ENCODE results near the gene TOM1L2. TPM values are rescaled to one million over a fixed set of nuclear protein-coding genes. Genes with fewer than 3 reads are reported as not detected.

Gene TOM1L2
- polyA plus RNA-seq, 4 donors, result 36.1 to 52.2 (median 44.9) TPM

DNA sequence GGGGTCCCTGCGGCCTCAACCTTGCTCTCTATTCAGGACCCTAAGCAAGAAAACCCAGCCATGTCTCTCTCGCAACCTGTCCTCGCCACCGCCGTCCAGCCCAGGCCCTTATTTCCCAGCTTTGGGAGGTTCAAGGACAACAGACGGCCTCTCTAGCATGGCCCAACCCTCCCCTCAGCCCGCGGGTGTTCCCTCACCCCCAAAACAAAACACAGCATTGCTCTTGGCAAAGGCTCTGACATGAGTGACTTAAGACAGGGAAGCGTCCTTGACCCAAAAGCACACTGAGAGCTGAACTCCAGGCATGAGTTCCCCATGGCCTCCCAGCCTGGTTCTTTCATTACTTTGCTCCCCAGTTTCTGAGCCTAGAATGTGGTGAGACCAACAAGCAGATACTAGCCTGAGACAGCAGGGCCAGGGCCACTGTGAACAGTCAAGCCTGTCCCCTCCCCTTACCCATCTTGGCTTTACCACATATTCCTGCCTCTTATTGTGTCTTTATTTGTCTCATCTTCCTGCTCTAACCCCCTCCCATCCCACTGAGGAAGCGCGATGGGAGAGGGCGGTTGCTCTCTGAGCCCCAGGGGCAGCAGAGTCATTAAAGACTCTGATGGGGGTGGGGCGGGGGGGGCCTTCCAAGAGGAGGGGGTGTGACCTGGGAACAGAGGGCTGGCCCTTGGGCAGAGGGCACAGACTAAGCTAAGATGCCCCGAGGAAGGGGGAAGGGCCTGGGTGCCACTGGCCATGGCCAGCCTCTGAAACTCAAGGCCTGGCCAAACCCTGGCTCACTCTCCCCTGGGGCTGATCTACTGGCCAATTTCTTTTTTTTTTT, 147.2 kb downstream of the TOM1L2 start:
- DNase-seq (ENCODE audit: low read depth in 4 of 4, low spot score in 2 of 4), result no peak

DNA sequence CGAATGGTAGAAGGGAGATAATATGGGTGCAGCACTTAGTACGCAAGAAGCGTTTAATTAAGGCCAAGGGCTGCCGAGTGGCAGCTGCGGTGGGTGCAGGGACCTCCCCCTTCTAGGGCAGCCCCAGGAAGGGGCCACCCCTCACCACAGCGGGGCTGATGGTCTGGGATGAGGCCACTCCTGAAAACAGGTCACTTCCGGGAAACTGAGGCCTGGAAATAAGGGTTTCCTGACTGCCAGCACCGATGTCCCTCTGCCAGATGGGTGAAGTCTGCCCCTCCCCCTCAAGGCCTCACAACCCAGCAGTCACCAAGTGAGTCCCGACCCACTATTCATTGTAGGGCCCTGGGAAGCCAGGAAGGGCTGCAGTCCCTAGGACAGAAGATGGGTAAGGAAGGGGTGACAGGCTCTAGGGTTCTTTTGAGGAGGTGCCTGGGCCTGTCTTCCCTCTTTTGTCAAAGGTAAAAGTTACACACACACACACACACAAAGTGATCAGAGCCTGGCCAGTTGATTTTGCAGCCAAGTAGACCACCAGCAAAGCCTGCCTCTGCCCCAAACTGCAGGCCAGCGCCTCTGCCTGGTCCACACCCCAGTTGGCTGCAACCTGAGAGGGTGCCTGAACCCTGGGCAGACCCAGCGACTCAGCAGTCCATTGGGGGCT, 147.9 kb downstream of the TOM1L2 start:
- no peak for DNase-seq (ENCODE audit: low read depth in 4 of 4, low spot score in 2 of 4)

DNA sequence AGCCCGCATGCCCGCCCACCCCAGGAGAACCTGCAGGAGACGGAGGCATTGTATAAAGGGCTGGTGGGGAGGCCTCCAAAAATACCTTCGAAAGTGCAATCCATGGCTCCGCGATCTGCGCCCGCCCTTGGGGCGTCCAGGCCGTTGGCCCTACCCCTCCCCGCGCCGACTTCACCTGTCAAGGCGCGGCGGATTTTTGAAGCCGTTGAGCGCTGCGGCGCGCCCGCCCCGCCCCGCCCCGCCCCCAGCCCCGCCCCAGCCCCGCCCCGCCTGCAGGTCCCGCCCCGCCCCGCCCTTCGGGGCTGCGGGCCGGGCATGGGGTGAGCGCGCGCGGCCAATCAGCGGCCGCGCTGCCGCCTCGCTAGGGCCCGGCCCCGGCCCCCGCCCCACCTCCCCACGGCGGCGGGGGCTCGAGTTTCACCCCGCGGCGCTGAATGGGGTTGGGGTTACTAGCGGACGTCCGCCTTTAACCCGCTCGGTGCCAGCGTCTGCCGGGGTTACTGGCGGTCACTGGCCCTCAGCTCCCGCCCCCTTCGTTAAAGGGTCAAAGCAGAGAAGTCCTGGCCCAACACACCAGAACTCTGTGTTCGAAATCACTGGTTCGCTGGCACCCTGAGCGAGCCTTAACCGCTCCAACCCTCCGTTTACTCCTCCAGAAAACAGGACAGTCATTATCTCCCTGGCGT, 148.6 kb downstream of the TOM1L2 start:
- DNase-seq (ENCODE audit: low read depth in 4 of 4, low spot score in 2 of 4), result peak in 1 of 4 donors; percentile 80

DNA sequence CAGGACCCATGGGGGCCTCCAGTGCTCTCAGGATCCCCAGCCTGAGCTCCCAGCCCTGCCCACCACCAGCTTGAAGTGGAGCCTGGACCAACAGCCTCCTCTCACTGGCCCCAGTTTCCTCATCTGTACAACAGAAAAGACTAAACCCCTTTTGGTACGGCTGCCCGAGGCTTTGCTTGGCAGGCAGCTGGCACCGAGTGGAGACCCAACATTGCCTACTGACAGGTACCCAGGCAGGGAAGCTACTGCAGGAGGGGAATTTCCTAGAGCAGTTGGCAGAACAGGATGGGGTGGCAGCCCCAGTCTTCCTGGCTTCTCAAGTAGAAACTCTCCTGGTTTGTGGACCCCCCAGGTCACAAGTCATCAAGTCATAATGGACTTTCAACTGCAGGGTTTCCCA, 149.6 kb downstream of the TOM1L2 start:
- no peak for DNase-seq (ENCODE audit: low read depth in 4 of 4, low spot score in 2 of 4)

DNA sequence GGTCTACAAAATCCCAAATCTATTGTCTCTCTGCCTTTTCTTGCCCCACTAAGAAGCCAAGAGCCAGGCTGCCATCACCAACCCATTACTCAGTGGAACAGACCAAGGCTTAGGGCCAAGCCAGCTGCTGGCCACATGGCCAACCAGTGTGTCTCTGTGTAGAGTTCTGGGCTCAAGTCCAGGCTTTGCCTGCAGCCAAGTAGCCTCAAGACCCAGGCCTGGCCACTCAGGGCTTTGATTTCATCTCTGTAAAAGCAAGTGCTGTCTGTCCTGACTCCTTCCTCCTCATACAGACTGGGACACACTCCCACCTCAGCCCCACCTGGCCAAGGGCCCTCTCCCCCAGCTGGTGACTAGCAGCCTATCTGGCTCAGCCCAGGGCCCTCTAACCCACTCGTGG, 150.0 kb downstream of the TOM1L2 start:
- DNase-seq (ENCODE audit: low read depth in 4 of 4, low spot score in 2 of 4), result no peak

DNA sequence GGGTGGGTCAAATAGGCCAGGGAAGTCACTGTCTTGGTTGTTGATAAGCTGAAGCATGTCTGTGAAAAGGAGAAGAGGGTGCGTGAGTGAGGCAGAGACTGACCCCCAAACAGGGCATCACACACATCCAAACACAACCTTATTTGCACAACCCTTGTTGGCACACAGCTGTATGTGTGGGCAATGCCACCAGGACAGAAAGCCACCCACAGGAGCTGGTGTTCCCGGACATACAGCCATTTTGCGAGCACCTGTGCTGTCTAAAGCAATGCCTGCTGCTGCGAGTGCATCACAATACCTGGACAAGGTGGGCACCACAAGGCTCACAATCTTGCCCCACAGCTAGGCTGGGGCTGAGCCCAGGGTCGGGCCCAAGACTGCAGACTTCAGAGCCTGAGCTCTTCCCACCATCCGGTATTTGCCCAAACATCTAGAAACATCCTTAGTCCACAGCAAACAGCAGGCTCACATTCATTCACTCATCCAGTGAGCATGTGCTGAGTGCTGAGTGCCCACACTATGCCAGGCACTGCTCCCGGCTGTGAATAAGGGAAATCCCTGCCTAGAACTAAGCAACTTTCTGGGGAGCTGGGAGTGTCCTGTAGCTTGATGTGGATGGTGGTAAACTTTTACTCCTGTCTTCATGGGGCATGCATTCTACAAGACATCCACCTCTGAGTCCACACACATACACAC, 151.6 kb downstream of the TOM1L2 start:
- no peak for DNase-seq (ENCODE audit: low read depth in 4 of 4, low spot score in 2 of 4)

DNA sequence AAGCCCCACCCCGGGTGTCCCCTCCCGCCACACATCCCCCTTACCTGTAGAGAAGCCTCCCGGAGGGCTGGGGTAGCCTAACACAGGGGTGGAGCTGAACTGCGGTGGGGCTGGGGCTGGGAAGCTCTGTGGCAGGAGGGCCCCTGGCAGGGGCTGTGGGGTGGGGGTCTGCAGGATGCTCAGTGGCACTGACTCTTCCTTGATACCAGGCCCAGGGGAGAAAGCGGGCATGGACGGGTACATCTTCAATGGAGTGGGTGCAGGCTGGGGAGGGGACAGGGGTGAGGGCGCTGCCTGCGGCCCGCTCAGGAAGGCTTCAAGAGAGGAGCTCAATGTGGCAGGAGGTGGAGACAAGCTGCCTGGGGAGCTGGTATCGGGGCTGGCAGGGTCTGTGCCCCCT, 152.2 kb downstream of the TOM1L2 start:
- DNase-seq (ENCODE audit: low read depth in 4 of 4, low spot score in 2 of 4), result no peak

DNA sequence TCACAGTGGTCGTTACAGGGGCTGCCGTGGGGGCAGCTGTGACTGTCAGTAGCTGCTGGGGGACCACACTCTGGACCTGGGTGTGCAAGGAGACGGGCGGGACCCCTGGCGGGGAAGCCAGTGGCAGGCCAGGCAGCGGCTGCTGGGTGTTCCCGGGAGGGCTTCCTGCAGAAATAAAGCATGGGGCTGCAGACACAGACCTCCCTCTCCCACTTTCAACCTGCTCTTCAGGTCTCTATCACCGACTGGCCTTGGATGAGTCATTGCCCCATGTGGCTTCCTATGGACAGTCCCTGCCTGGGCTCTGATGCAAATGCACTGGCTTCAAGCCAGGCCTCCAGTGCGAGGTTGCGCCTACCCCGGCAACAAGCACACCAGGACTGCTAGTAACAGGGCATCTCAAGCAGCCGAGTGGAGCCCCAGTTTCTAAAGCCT, 152.6 kb downstream of the TOM1L2 start:
- DNase-seq (ENCODE audit: low read depth in 4 of 4, low spot score in 2 of 4), result no peak

DNA sequence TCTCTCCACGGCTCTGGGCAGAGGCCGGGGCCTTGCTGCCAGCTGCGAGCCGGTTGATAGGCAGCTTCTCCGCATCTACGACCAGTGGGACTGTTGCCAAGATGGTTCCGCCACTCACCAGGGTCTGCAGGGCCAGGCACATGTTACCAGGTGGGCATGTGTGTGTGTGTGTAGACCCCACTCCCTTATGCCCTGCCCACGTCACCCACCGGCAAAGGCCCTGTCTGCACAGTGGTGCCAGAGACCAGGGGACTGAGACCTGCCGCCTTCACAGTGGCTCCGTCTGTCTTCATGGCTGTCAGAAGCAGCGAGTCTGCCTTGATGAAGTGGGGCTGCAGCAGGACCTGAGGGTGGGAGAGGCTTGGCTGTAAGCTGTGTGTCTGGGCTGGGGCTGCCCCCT, 153.1 kb downstream of the TOM1L2 start:
- no peak for DNase-seq (ENCODE audit: low read depth in 4 of 4, low spot score in 2 of 4)

DNA sequence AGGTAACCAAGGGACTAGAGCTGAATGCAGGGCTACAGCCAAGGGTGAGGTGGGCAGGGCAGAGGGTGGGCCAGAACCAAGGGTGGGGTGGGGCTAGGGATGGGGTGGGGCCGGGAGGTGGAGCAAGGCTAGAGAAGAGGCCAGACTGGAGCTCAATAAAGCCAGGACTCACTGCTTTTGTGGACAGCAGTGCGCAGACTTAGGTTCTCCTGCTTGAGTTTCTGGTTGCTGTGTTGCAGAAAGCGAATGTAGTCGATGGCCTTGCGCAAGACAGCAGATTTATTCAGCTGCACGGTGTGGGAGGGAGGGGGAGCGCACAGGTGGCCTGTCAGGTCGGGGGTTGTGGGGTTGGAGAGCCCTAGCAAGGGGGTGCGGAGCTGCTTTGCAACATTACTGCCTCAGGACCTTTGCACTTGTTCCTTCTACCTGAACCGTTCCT, 154.1 kb downstream of the TOM1L2 start:
- no peak for DNase-seq (ENCODE audit: low read depth in 4 of 4, low spot score in 2 of 4)

DNA sequence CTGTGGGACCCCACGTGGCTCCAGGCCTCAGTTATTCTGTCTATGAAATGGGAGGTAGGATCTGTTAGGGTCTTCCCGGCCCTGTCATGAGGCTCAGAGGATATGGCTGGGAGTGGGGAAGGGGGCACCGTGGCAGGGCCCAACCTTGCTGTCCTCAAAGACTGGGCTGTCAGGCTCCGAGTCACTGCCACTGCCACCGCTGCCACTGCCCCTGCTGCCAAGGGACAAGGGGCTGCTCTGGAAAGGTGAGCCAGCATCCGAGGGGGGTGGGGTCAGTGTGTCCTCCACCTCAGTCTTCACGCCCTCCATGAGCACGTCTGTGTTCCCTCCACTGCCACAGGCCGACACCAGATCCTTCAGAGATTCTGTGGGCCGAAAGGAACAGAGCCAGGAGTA, 154.7 kb downstream of the TOM1L2 start:
- DNase-seq (ENCODE audit: low read depth in 4 of 4, low spot score in 2 of 4), result no peak

DNA sequence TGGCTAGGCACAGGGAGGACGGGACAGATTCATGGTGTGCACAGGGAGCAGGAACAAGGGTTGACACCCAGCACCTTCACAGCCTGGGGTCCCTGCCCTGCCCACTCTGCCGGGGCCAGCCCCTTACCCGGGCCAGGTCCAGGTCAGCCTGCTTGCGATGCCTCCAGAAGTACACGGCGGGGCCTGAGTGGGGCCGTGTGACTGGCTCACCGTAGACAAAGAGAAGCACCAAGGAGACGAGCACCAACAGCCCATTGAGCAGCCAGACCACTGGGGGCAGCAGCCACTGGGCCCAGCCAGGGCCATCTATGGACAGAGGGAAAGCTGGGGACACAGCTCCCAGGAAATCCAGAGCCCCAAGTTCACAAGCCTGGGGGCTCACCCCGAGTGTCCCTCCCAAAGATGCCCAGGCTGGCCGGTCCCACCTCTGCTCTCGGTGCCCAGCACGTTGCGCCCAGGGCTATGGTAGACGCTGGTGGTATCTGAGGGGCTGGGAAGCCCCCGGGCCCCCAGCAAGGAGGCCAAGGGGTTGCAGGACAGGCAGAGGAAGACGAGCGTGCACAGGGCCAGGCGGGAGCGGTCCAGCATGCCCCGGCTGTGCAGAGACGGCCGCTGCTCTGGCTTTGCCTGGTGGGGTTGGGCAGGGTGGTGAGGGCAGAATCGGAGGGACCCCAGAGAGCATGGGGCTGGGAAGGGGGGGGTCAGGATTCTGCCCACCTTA, 155.2 kb downstream of the TOM1L2 start:
- DNase-seq (ENCODE audit: low read depth in 4 of 4, low spot score in 2 of 4), result no peak

DNA sequence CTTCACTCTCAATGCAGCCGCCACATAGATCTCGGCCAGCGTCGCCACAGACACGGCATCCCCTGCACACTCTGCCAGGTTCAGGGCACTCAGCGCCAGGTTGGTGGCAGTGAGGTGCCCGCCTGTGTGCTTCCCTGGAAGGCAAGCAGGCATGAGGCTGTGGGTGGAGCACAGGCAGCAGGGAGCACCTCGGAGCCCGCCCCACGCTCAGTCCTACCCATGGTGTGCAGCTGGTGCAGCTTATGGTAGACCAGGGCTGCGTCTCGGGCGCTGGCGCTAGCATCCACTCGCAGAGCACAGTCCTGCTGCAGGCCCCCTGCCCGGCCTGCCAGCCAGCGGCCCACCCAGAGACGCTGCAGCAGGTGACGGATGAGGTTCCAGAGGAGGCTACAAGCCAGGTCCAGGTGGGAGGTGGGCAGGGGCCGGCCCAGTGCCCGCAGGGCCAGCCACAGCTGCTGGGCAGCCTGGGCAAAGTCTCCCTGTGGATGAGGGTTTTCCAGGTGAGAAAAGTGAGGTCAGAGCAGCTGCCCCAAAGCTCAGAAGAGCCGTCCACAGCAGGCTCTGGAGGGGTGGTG, 155.9 kb downstream of the TOM1L2 start:
- DNase-seq (ENCODE audit: low read depth in 4 of 4, low spot score in 2 of 4), result no peak

DNA sequence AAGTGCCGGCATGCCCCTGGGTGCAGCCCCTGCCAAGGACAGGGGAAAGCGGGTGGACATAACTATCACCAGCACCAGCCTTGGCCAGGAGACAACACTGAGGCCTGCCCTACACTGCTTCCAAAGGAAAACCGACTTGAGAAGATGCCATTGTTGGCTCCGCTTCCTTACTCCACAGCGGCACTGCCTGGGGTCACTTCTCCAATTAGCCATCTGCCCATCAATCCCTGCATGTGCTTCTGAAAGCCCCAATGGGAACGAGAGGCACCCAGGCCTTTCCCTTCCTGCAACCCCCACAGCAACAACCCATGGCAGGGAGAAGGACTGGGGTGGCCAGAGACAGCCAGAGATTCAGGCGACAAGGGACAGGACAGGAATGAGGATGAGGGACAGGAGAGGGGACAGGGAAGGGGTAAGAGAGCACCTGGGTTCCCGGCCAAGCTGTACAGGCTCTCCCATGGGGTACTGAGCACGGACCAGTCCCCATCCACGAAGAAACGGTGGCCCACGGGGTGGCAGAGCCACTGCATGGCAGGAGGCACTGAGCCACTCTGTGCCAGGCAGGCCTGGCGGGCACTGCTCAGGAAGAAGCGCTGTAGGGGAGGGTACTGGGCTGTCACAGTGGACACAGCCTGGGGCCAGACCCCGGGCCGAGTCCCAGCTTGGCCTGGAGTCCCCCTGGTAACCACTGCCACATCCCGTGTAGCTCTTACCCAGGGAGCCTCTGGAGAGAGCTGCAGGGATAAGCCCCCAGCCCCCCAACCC, 156.6 kb downstream of the TOM1L2 start:
- DNase-seq (ENCODE audit: low read depth in 4 of 4, low spot score in 2 of 4), result no peak

DNA sequence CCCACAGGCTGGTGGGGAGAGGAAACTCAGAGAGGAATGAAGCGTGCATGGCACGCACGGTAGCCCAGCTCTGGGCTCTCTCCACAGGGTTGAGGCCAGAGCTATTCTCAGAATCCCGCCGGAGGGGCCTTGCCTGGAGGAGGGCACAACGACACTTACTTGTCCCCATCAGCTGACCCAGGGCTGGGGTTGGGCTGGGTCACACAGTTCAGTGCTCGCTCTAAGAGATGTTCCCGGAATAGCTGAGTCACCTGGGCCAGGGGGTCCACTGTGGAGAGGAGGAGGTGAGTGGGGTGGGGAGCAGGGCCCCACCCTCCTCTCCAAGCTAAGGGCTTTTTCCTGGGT, 157.2 kb downstream of the TOM1L2 start:
- no peak for DNase-seq (ENCODE audit: low read depth in 4 of 4, low spot score in 2 of 4)

DNA sequence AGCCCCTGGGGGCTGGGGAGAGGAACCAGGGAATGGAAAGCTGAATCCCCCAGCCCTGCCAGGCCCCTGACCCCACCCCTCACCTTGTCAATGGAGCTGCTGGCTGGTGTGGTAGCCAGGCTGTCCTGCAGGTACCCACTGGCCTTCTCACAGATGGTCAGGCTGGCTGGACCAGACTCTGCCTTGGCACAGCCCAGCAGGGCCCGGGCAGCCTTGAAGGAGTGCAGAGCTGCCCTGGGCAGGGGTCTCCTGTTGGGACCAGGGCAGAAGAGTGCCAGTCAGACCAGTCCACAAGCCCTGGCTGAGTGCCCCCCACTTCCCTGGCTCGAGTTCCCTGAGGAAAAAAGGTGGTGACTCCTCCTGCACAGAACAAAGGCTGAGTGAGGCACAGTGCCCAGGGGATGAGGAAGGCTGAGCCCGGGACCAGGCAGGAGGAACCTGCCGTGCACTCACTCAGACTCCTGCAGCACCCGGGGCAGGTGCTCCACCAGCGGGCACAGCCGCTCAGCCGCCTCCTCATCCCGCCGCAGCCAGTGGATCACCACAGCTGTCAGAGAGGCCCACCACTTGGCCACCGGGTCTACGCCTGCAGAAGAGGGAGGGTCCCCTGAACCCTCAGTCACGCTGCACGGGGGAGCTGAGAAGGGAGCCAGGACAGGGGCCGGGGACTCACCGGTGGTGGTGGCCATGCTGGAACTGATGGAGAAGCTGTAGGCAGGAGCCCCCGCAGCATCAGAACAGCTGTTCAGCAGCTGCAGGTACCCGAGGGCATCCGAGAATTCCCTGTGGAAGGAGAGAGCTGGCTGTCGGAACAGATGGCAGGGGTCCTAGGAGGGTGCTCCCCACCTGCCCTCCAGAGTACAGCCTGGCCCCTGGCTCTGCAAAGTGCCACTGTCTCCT, 157.8 kb downstream of the TOM1L2 start:
- no peak for DNase-seq (ENCODE audit: low read depth in 4 of 4, low spot score in 2 of 4)

DNA sequence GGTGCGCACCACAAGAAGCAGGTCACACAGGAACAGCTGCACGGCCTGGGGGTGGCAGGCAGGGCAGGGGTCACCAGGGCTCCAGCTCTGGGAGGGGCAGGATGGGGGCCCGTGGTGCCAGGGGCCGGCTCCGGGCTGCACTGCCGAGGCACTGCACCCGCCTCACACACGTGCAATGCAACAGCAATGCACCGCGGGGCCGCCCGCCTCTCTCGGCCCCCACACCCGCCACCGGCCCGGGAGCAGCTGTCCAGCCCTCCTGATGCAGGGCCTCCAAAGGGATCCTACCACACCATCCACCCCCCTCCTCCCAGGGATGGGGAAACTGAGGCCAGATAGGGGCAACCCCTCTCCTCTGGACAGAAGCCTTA, 158.5 kb downstream of the TOM1L2 start:
- DNase-seq (ENCODE audit: low read depth in 4 of 4, low spot score in 2 of 4), result no peak

DNA sequence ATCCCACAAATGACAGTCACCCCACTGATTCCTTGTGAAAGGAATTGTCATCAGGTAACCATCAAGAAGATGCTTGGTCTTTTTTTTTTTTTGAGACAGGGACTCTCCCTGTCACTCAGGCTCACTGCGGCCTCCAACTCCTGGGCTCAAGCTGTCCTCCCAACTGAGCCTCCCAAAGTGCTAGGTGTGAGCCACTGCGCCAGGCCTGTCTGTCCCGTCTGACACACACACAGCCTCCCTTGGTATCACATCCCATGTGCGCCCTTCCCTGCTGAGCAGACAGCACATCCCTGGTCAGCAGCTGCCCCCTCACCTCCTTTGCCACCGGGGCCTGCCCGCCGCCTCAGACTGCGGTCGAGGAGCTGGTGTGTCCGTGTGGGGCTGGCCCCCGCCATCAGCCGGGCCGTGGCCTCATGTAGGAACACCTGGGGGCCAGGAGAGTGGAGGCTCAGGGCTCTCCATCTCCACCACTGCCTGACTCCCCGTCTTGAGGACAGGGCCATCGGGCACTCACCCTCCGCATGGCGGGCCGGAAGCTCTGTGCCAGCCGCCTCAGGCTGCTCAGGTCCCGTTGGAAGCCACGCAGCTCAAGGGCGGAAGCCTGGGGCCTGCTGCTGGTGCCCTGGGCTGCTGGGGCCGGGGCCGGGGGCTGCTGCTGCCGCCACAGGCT, 159.0 kb downstream of the TOM1L2 start:
- DNase-seq (ENCODE audit: low read depth in 4 of 4, low spot score in 2 of 4), result no peak
